ENCODE results near the gene PRSS33.

The PRSS33 gene

DNA sequence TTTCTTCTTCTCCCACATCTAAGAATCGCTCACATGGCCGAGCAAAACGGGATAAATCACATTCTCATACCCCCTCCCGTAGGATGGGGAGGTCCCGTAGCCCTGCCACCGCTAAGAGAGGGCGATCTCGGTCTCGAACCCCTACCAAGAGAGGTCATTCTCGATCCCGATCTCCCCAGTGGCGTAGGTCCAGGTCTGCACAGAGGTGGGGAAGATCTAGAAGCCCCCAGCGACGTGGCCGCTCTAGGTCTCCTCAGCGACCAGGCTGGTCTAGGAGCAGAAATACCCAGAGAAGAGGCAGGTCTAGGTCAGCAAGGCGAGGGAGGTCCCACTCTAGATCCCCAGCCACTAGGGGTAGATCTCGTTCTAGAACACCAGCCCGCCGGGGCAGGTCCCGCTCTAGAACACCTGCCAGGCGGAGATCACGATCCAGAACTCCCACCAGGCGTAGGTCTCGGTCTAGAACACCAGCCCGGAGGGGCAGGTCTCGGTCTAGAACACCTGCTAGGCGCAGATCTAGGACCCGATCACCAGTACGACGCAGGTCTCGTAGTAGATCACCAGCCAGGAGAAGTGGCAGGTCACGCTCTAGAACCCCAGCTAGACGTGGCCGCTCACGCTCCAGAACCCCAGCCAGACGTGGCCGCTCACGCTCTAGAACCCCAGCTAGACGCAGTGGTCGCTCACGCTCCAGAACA is 25.3 kb downstream of the PRSS33 start:
- DNase-seq, result no peak

DNA sequence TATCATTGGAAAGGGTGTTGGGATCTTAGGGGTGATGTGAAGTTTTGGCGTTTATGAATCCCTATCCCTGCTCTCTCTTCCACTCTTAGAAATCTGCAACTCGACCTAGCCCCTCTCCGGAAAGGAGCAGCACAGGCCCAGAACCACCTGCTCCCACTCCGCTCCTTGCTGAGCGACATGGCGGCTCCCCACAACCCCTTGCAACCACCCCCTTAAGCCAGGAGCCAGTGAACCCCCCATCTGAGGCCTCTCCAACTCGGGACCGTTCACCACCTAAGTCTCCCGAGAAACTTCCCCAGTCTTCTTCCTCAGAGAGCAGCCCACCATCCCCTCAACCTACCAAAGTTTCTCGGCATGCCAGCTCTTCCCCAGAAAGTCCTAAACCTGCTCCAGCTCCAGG is 25.9 kb downstream of the PRSS33 start:
- DNase-seq, result no peak

- no peak for DNase-seq
Measured at GRCh38 chr16:2757344-2757743, 30.0 kb downstream of the PRSS33 start.

- no peak for DNase-seq
Measured at GRCh38 chr16:2756288-2757015, 30.9 kb downstream of the PRSS33 start.

DNA sequence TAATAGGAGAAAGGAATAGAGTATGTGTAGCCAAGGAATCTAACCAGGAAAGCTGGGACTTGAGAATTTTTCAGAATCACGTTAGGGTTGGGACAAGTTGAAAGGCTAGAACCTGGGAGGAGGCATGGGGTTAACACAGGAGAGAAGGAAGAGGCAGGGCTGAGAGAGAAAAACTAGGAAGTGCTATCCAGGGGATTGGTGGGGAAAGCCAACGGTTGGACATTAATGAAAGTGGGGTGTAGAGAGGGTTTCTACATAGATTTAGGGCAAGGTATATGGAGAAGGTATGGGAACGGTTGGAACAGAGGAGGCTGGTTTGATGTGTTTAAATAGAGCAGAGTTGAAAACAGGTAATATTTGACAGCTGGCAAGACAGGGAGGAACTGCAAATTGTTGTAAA is 32.2 kb downstream of the PRSS33 start:
- no peak for DNase-seq

DNA sequence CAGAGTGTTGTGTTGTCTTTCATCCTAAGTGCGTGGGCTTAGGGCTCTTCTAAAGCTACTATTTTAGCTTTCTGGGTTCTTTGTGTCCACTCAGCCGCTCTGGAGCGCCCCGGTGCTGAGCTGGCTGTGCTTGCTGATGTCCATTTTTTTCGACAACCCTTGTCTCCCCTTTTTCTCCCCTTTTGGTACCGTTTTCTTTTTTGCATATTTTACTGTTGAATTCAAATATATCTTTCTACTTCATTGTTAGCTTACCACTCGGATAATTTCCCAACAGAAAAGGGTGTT is 33.7 kb downstream of the PRSS33 start:
- no peak for DNase-seq

GRCh38 chr16:2752850-2753732 is 34.3 kb downstream of the PRSS33 start:
- peak; percentile 55 for DNase-seq

GRCh38 chr16:2752035-2752849 is 35.1 kb downstream of the PRSS33 start, which contains the start of gene SRRM2:
Gene SRRM2 (plus strand): TSS chr16:2752638. CDS start chr16:2756365, 3,727 bp downstream.
- DNase-seq, result peak; percentile 95

- no peak for DNase-seq
Measured at GRCh38 chr16:2751577-2752034, 35.8 kb downstream of the PRSS33 start.

DNA sequence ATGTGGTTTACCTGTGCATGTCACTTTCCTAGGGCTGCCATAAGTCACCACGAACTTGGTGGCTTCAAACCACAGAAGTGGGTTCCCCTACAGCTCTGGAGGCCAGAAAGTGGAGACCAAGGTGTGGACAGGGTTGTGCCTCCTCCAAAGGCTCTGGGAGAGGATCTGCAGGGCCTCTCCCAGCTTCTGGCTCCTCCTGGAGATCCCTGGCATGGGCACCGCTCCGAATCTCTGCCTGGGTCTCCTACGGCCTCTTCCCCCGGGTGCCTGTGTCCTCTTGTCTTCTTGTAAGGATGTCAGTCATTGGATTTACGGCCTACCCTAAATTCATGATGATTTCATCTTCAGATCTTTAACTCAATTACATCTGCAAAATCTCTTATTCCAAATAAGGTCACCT is 37.4 kb downstream of the PRSS33 start:
- DNase-seq, result no peak

DNA sequence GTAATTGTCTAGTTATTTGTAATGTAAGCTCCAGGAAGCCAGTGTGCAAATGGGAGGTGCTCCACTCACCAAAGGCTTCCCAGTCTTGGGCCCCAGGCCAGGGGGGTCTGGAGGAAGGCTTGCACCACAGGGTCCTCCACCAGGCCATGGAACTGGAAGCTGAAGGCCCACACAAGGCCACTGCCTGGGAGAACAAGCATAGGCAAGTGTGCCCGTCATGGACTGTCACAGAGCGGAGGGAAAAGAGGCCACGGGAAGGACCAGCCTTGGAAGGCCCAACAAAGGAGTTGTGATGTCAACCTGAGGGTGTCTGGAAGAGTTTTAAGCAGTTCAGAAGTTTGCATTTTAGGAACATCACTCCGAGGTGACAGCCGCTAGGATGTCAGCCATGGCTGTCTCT is 37.9 kb downstream of the PRSS33 start:
- no peak for DNase-seq

- DNase-seq, result no peak
Measured at GRCh38 chr16:2748757-2749455, 38.5 kb downstream of the PRSS33 start.

DNA sequence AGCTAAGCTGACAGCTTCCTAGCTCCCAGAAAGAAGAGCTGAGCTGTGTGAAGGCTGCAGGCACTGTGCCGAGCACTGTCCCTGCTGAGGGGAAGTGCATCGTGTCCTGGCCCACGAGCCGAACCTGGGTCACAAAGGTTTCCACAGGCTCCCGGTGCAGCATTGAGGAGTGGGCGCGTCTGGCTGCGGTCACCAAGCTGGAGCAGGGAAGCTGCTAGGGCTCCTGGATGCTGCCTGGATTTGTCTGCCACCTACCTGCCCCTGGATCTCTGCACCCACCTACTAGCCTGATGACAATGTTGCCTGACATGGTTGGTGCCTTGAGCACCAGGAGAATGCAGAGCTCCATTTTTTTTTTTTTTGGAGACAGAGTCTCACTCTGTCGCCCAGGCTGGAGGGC is 41.4 kb downstream of the PRSS33 start:
- DNase-seq, result no peak

DNA sequence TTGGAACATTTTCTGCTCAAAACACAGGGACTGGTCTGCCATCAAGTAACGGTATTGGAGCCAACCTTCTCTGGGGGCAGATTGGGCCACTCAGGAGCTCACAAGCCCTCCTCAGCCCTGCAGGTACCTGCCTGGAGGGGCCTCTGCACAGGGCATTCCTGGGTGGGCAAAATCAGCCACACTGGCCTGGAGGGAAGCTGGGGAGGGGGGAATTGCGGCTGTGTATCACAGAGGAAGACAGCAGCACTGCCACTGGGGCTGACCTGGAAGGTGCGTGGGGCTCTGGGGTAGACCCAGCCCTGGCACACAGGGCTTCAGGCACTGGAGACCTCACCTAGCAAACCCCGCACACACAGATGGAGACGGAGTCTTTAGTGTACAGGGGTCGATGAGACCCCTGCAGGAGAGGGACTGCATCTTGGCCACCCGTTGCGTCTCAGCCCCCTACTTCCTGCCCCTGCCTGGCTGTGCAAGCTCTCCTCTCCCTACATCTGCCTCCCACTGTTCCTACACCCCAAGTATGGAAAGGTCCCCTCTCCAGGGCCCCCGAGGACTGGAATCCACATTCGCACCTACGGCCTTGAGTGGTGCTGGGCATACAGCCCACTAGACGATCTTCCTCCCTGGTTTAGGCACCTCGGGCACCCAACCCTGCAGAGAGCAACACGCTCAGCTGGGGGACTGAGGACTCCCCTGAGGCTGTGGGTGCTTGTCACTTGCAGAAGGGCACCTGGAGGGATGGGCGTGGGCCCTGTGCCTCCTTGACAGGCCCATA is 42.1 kb downstream of the PRSS33 start:
- DNase-seq, result no peak

GRCh38 chr16:2744711-2745110 is 42.6 kb downstream of the PRSS33 start:
- DNase-seq, result no peak

- DNase-seq, result no peak
Measured at GRCh38 chr16:2743007-2743810, 44.2 kb downstream of the PRSS33 start.

- no peak for DNase-seq
Measured at GRCh38 chr16:2742323-2743006, 44.9 kb downstream of the PRSS33 start.

DNA sequence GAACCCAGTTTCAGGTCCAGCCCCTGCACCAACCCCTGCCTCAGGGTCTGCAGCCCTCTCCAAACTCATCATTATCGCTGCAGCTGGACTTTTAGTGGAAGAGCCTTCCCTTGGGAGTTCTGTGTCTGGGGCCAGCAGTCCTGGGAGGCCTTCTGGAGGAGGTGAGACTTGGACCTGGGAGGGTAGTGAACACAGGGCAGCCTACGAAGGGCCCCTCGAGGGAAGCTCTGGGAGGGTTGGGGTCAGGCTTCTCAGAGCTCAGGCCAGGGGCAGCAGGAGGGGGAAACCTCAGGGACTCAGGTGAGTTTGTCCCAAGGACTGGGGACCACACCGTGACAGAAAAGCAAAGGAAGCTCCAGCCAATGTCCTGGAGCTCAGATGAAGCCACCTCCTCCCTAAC is 46.2 kb downstream of the PRSS33 start:
- no peak for DNase-seq

DNA sequence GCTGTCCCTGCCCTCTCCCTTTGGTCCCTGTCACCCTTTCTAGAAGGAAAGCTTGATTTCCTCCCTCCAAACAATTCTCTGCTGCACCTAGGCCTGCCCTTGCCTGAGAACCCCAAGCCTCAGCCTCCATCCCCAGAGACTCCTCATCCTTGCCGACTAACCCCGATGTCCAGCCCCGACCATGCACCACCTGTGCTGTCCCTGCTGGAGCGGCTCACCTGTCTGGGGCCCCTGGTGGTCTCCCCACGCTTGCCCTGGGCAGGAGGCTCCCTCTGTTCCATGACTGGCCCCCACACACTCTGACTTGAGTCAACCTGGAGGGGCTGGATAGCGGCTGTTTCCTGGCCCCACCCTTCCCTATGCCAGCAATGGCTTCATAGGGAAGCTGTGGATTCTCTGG is 46.9 kb downstream of the PRSS33 start:
- no peak for DNase-seq
